ENCODE results near the gene PRX.
"Not testable (repeated sequence)": the region's sequence is repeated elsewhere in the genome, so short reads cannot be mapped to it uniquely, and the experiment has no call there.

PRX gene

GRCh38 chr19:40370253-40370652 is 42.9 kb downstream of the PRX start:
- H2BK120ac ChIP-seq (ENCODE audit: insufficient read depth, low read length, poor library complexity); H3K27ac ChIP-seq (ENCODE audit: low read depth, low read length); H4K91ac ChIP-seq (ENCODE audit: low read depth, low read length); H3K14ac ChIP-seq (ENCODE audit: low read length); H2AK5ac ChIP-seq (ENCODE audit: low read length); H2BK5ac ChIP-seq (ENCODE audit: low read depth, low read length, poor library complexity); H3K4me2 ChIP-seq (ENCODE audit: low read length); H3K4ac ChIP-seq (ENCODE audit: low read depth, low read length); H3K18ac ChIP-seq (ENCODE audit: low read length); H2AFZ ChIP-seq (ENCODE audit: insufficient read depth, low read length, poor library complexity); H3K9ac ChIP-seq (ENCODE audit: low read length); H3K27me3 ChIP-seq (ENCODE audit: insufficient read depth, low read length); H4K12ac ChIP-seq (ENCODE audit: low read depth, low read length); H2BK12ac ChIP-seq (ENCODE audit: low read length); H3K4me3 ChIP-seq (ENCODE audit: low read depth, low read length); H3K9me3 ChIP-seq (ENCODE audit: insufficient read depth, low read depth, low read length); H3K23ac ChIP-seq (ENCODE audit: low read length); H4K8ac ChIP-seq (ENCODE audit: low read depth, low read length); DNase-seq: not testable (repeated sequence)
- Histone ChIP-seq H3K79me1 (ENCODE audit: low read length) (peaks cover 15% of the 10 kb centered on the region), H3K36me3 (ENCODE audit: control insufficient read depth in 1 of 2, insufficient read depth in 2 of 2, low read length in 2 of 2) (peaks cover 68 to 72% of the 10 kb centered on the region in 2 experiments), H3K4me1 (ENCODE audit: control insufficient read depth in 1 of 2, insufficient read depth in 2 of 2, low read length in 2 of 2) (peaks cover 6 to 14% of the 10 kb centered on the region in 2 experiments), H3K79me2 (ENCODE audit: control insufficient read depth, insufficient read depth, low read length, poor library complexity) (peaks cover 12% of the 10 kb centered on the region)
- no CpG with 5 or more reads among the region's 3 CpGs for WGBS (ENCODE audit: extremely low coverage, insufficient coverage, insufficient read length)

GRCh38 chr19:40369797-40370196 is 43.4 kb downstream of the PRX start:
- peaks cover 15% of the 10 kb centered on the region for H3K79me1 ChIP-seq (ENCODE audit: low read length)
- H3K79me2 ChIP-seq (ENCODE audit: control insufficient read depth, insufficient read depth, low read length, poor library complexity), result peaks cover 13% of the 10 kb centered on the region
- no peak overlapping the region for H3K4me2 ChIP-seq (ENCODE audit: low read length)
- H3K9me3 ChIP-seq (ENCODE audit: insufficient read depth, low read depth, low read length), result no peaks in the 10 kb centered on the region
- H3K14ac ChIP-seq (ENCODE audit: low read length), result no peak overlapping the region
- no peak overlapping the region for H2BK12ac ChIP-seq (ENCODE audit: low read length)
- peaks cover 6 to 14% of the 10 kb centered on the region in 2 experiments for H3K4me1 ChIP-seq (ENCODE audit: control insufficient read depth in 1 of 2, insufficient read depth in 2 of 2, low read length in 2 of 2)
- no peak overlapping the region for H4K91ac ChIP-seq (ENCODE audit: low read depth, low read length)
- no peak overlapping the region for H4K8ac ChIP-seq (ENCODE audit: low read depth, low read length)
- H3K27ac ChIP-seq (ENCODE audit: low read depth, low read length), result no peak overlapping the region
- H2AK5ac ChIP-seq (ENCODE audit: low read length), result no peak overlapping the region
- H3K4me3 ChIP-seq (ENCODE audit: low read depth, low read length), result no peak overlapping the region
- no peak overlapping the region for H3K4ac ChIP-seq (ENCODE audit: low read depth, low read length)
- peaks cover 66 to 69% of the 10 kb centered on the region in 2 experiments for H3K36me3 ChIP-seq (ENCODE audit: control insufficient read depth in 1 of 2, insufficient read depth in 2 of 2, low read length in 2 of 2)
- no peak for DNase-seq
- no peak overlapping the region for H2BK5ac ChIP-seq (ENCODE audit: low read depth, low read length, poor library complexity)
- no CpG with 5 or more reads among the region's 12 CpGs for WGBS (ENCODE audit: extremely low coverage, insufficient coverage, insufficient read length)
- no peak overlapping the region for H2BK120ac ChIP-seq (ENCODE audit: insufficient read depth, low read length, poor library complexity)
- H2AFZ ChIP-seq (ENCODE audit: insufficient read depth, low read length, poor library complexity), result no peak overlapping the region
- no peak overlapping the region for H3K23ac ChIP-seq (ENCODE audit: low read length)
- no peak overlapping the region for H3K9ac ChIP-seq (ENCODE audit: low read length)
- no peaks in the 10 kb centered on the region for H3K27me3 ChIP-seq (ENCODE audit: insufficient read depth, low read length)
- H3K18ac ChIP-seq (ENCODE audit: low read length), result no peak overlapping the region
- no peak overlapping the region for H4K12ac ChIP-seq (ENCODE audit: low read depth, low read length)

- Histone ChIP-seq H4K8ac (ENCODE audit: low read depth, low read length) (no peak overlapping the region), H4K12ac (ENCODE audit: low read depth, low read length) (no peak overlapping the region), H3K27ac (ENCODE audit: low read depth, low read length) (no peak overlapping the region), H2AFZ (ENCODE audit: insufficient read depth, low read length, poor library complexity) (no peak overlapping the region), H3K18ac (ENCODE audit: low read length) (peak overlapping the region; percentile 46), H3K4me3 (ENCODE audit: low read depth, low read length) (no peak overlapping the region), H3K23ac (ENCODE audit: low read length) (no peak overlapping the region), H4K91ac (ENCODE audit: low read depth, low read length) (no peak overlapping the region), H3K9ac (ENCODE audit: low read length) (no peak overlapping the region), H3K27me3 (ENCODE audit: insufficient read depth, low read length) (no peaks in the 10 kb centered on the region), H3K79me1 (ENCODE audit: low read length) (peaks cover 20% of the 10 kb centered on the region), H3K4me1 (ENCODE audit: control insufficient read depth in 1 of 2, insufficient read depth in 2 of 2, low read length in 2 of 2) (peaks cover 10 to 16% of the 10 kb centered on the region in 2 experiments), H2AK5ac (ENCODE audit: low read length) (no peak overlapping the region), H2BK12ac (ENCODE audit: low read length) (no peak overlapping the region), H3K9me3 (ENCODE audit: insufficient read depth, low read depth, low read length) (no peaks in the 10 kb centered on the region), H3K4ac (ENCODE audit: low read depth, low read length) (peak overlapping the region; percentile 29), H2BK120ac (ENCODE audit: insufficient read depth, low read length, poor library complexity) (no peak overlapping the region), H3K4me2 (ENCODE audit: low read length) (peak overlapping the region; percentile 40), H3K79me2 (ENCODE audit: control insufficient read depth, insufficient read depth, low read length, poor library complexity) (peaks cover 13% of the 10 kb centered on the region), H3K36me3 (ENCODE audit: control insufficient read depth in 1 of 2, insufficient read depth in 2 of 2, low read length in 2 of 2) (peaks cover 47 to 49% of the 10 kb centered on the region in 2 experiments), H2BK5ac (ENCODE audit: low read depth, low read length, poor library complexity) (no peak overlapping the region), H3K14ac (ENCODE audit: low read length) (no peak overlapping the region)
- no CpG with 5 or more reads among the region's 16 CpGs for WGBS (ENCODE audit: extremely low coverage, insufficient coverage, insufficient read length)
- no peak for DNase-seq
Measured at GRCh38 chr19:40367577-40368434, 45.4 kb downstream of the PRX start.

GRCh38 chr19:40366697-40367561 is 46.2 kb downstream of the PRX start:
- H3K79me2 ChIP-seq (ENCODE audit: control insufficient read depth, insufficient read depth, low read length, poor library complexity), result peaks cover 13% of the 10 kb centered on the region
- H3K9ac ChIP-seq (ENCODE audit: low read length), result no peak overlapping the region
- H3K36me3 ChIP-seq (ENCODE audit: control insufficient read depth in 1 of 2, insufficient read depth in 2 of 2, low read length in 2 of 2), result peaks cover 40 to 41% of the 10 kb centered on the region in 2 experiments
- no CpG with 5 or more reads among the region's 27 CpGs for WGBS (ENCODE audit: extremely low coverage, insufficient coverage, insufficient read length)
- peak overlapping the region; percentile 80 for H3K4me3 ChIP-seq (ENCODE audit: low read depth, low read length)
- peak overlapping the region; percentile 82 for H4K8ac ChIP-seq (ENCODE audit: low read depth, low read length)
- H2AFZ ChIP-seq (ENCODE audit: insufficient read depth, low read length, poor library complexity), result no peak overlapping the region
- H3K14ac ChIP-seq (ENCODE audit: low read length), result peak overlapping the region; percentile 96
- no peaks in the 10 kb centered on the region for H3K9me3 ChIP-seq (ENCODE audit: insufficient read depth, low read depth, low read length)
- H3K4me2 ChIP-seq (ENCODE audit: low read length), result peak overlapping the region; percentile 97
- peak overlapping the region; percentile 90 for H2BK12ac ChIP-seq (ENCODE audit: low read length)
- H4K91ac ChIP-seq (ENCODE audit: low read depth, low read length), result peak overlapping the region; percentile 97
- H2AK5ac ChIP-seq (ENCODE audit: low read length), result peak overlapping the region; percentile 87
- H3K4ac ChIP-seq (ENCODE audit: low read depth, low read length), result peak overlapping the region; percentile 95
- peaks cover 20% of the 10 kb centered on the region for H3K79me1 ChIP-seq (ENCODE audit: low read length)
- no peak overlapping the region for H3K23ac ChIP-seq (ENCODE audit: low read length)
- H3K4me1 ChIP-seq (ENCODE audit: control insufficient read depth in 1 of 2, insufficient read depth in 2 of 2, low read length in 2 of 2), result peaks cover 10 to 22% of the 10 kb centered on the region in 2 experiments
- peak overlapping the region; percentile 96 for H3K18ac ChIP-seq (ENCODE audit: low read length)
- DNase-seq, result no peak
- H3K27me3 ChIP-seq (ENCODE audit: insufficient read depth, low read length), result no peaks in the 10 kb centered on the region
- no peak overlapping the region for H4K12ac ChIP-seq (ENCODE audit: low read depth, low read length)
- H2BK5ac ChIP-seq (ENCODE audit: low read depth, low read length, poor library complexity), result peak overlapping the region; percentile 96
- peak overlapping the region; percentile 92 for H3K27ac ChIP-seq (ENCODE audit: low read depth, low read length)
- H2BK120ac ChIP-seq (ENCODE audit: insufficient read depth, low read length, poor library complexity), result no peak overlapping the region

Measured in trophoblast cell (in vitro differentiated cells and primary cell).